ENCODE results near the gene TSSK3.

GRCh38 chr1:32336963-32337675 is 25.2 kb upstream of the TSSK3 start:
- no peak for TF ChIP-seq CTCF (IDR thresholded peaks at IDR 0.05; ENCODE audit: low read depth, low read length)
- TF ChIP-seq EZH2phosphoT487 (IDR thresholded peaks at IDR 0.05; ENCODE audit: low read depth): no peak
